Right renal cortex interstitium (tissue), 3 donors: ENCODE measurements around the gene CHFR. TPM values are rescaled to one million over a fixed set of nuclear protein-coding genes. Genes with fewer than 3 reads are reported as not detected.

ENCODE experiments used
- polyA plus RNA-seq, 3 donors: library from polyadenylated mRNA; unstranded; fragments of 120-200 nt; gene quantifications; one replicate each; pipeline ENCODE4 v1.2.1, GENCODE V29; 2013; ENCODE audit not compliant: insufficient read length in 3 of 3

The CHFR gene
- polyA plus RNA-seq, 3 donors = 18.5 to 20.5 (median 18.6) TPM

Other genes starting within 250 kb of the CHFR start
- 10 to 100 TPM; 44.5 to 45.7 (median 44.5) TPM for gene POLE, start 200.3 kb downstream of the CHFR start, polyA plus RNA-seq
- gene PXMP2, start 200.0 kb downstream of the CHFR start, polyA plus RNA-seq = 10 to 100 TPM; 50.6 to 53.1 (median 52.7) TPM
- 10 to 100 TPM; 17.0 to 20.5 (median 20.1) TPM for gene PGAM5, start 176.8 kb downstream of the CHFR start, polyA plus RNA-seq
- gene ANKLE2, start 125.8 kb downstream of the CHFR start, polyA plus RNA-seq = 10 to 100 TPM; 57.8 to 66.7 (median 58.5) TPM
- gene GOLGA3, start 58.7 kb downstream of the CHFR start, polyA plus RNA-seq = 10 to 100 TPM; 18.5 to 23.6 (median 21.7) TPM
- 10 to 100 TPM; 23.7 to 25.8 (median 25.3) TPM for gene ZNF605, start 68.7 kb upstream of the CHFR start, polyA plus RNA-seq
- 10 to 100 TPM; 10.4 to 12.6 (median 11.7) TPM for gene ZNF26, start 98.8 kb upstream of the CHFR start, polyA plus RNA-seq
- 10 to 100 TPM; 64.3 to 77.4 (median 73.5) TPM for gene ZNF84, start 149.9 kb upstream of the CHFR start, polyA plus RNA-seq
- gene ZNF140, start 193.3 kb upstream of the CHFR start, polyA plus RNA-seq = 10 to 100 TPM; 38.8 to 43.0 (median 42.3) TPM
- 1 to 10 TPM; 2.9 to 3.3 (median 3.2) TPM for gene ZNF891, start 242.7 kb upstream of the CHFR start, polyA plus RNA-seq
- gene ZNF10, start 243.0 kb upstream of the CHFR start, polyA plus RNA-seq = 10 to 100 TPM; 18.8 to 20.9 (median 19.8) TPM